ENCODE data around the gene ZNF419.

GRCh38 chr19:57527136-57527881 lies 39.8 kb downstream of the ZNF419 start, which contains the start of gene ZNF549:
- TF ChIP-seq CTCF (IDR thresholded peaks at IDR 0.05 in 8 of 11, conservative IDR thresholded peaks at IDR 0.05 in 3 of 11) (peak in 2 of 11 experiments; percentile 17 to 35), POLR2A (IDR thresholded peaks at IDR 0.05) (no peak), POLR2AphosphoS5 (IDR thresholded peaks at IDR 0.05) (peak; percentile 86 to 91 (median 88))
